ENCODE measurements around the gene NFATC1. TPM values are rescaled to one million over a fixed set of nuclear protein-coding genes. Genes with fewer than 3 reads are reported as not detected.

NFATC1 gene
- total RNA-seq, 4 donors from 2014 or later: 13.1 to 21.3 (median 16.2) TPM

DNA sequence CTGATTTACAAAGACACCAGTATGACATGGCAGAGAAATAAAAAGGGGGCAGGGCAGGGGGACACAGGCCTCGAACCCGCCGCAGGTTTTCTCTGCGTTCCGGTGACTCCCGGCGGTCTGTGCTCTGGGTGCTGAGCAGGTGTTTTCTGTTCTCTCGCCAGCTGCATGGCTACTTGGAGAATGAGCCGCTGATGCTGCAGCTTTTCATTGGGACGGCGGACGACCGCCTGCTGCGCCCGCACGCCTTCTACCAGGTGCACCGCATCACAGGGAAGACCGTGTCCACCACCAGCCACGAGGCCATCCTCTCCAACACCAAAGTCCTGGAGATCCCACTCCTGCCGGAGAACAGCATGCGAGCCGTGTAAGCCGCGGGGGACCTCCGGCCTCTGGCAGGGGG lies 52.9 kb downstream of the NFATC1 start:
- H3K27ac ChIP-seq: no peak overlapping the region
- H3K4me3 ChIP-seq: no peak overlapping the region
- H3K4me1 ChIP-seq: peaks cover 0 to 32% (median 8%) of the 10 kb centered on the region in 3 donors
- TF ChIP-seq EP300 (IDR thresholded peaks at IDR 0.05) (no peak), POLR2A (IDR thresholded peaks at IDR 0.05) (no peak), POLR2AphosphoS5 (IDR thresholded peaks at IDR 0.05) (no peak)
- TF ChIP-seq, protein P1, sequence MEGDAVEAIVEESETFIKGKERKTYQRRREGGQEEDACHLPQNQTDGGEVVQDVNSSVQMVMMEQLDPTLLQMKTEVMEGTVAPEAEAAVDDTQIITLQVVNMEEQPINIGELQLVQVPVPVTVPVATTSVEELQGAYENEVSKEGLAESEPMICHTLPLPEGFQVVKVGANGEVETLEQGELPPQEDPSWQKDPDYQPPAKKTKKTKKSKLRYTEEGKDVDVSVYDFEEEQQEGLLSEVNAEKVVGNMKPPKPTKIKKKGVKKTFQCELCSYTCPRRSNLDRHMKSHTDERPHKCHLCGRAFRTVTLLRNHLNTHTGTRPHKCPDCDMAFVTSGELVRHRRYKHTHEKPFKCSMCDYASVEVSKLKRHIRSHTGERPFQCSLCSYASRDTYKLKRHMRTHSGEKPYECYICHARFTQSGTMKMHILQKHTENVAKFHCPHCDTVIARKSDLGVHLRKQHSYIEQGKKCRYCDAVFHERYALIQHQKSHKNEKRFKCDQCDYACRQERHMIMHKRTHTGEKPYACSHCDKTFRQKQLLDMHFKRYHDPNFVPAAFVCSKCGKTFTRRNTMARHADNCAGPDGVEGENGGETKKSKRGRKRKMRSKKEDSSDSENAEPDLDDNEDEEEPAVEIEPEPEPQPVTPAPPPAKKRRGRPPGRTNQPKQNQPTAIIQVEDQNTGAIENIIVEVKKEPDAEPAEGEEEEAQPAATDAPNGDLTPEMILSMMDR (IDR thresholded peaks at IDR 0.05): no peak
- no peaks in the 10 kb centered on the region for H3K27me3 ChIP-seq
- 95 to 96% methylated on average over 4 to 8 of the region's 25 CpGs for WGBS, 2 donors (ENCODE audit: low coverage in 1 of 2)
- H3K36me3 ChIP-seq: peaks cover 0 to 58% of the 10 kb centered on the region in 2 donors
- no peaks in the 10 kb centered on the region for H3K9me3 ChIP-seq
- ATAC-seq: no peak

DNA sequence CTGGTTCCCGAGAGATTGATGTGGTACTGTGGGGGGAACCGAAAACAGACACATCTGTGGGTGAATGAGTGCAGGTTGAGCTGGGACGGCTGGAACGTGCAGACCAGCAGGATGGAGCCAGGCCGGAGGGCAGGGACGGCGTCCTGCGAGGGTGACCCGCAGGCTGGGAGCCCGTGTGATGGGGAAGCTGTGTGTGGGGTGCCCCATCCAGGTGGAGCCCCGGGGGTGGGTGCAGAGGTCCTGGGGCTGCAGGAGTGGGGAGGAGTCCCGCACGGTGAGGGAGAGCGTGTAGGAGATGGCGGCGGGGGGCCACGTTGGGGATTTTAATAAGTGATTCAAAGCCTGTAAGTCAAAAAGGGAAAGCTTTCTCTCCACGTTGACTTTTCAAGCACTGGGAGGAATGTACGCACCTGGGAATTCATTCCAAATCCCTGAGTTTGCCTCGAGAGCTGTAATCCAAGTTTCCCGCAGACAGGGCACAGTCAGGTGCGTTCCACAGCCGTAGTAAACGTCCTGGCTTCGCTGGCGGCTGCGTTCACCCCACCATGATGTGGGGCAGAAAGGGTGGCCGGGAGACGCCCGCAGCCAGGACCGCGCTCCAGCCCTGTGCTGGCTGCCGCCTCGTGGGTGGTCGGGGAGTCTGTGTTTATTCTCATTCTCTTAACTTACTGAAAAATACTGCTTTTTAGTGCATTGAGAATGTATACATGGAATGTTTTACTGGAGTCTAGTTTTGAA lies 54.0 kb downstream of the NFATC1 start:
- no peak for ATAC-seq
- 89 to 93% methylated on average over 14 to 32 of the region's 35 CpGs for WGBS, 2 donors (ENCODE audit: low coverage in 1 of 2)

DNA sequence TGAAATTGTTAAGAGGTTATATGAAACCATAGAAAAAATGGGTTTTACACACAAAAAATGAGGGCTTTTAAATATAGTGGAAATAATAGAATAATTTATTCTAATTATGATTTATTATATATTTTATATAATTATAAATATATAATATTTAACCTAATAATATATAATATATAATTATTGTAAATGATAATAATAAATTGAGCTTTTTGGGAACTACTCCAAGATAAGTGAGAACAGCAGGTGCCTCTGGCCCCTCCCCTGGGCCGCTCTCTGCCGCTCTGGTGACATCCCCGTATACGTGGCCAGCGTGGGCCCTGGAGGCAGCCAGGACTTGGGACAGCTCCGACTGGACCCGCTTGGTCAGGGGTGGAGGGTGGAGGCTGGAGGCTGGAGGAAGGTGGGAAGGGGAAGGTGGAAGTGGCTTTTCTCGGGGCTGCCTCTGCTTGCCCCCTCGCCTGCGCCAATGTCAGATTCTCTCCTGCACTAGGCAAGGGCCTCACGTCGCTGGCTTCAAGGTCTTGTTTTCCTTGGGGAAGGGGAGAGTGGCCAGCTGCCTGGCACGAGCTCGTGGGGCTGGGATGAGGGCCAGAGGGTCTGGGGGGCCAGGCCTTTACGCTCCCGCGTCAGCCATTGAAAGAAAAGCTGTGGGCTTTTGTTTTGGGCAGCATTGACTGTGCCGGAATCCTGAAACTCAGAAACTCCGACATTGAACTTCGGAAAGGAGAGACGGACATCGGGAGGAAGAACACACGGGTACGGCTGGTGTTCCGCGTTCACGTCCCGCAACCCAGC lies 54.8 kb downstream of the NFATC1 start:
- Histone ChIP-seq H3K4me1 (peaks cover 0 to 29% (median 6%) of the 10 kb centered on the region in 3 donors), H3K4me3 (no peak overlapping the region), H3K27ac (no peak overlapping the region), H3K27me3 (no peaks in the 10 kb centered on the region), H3K9me3 (no peaks in the 10 kb centered on the region), H3K36me3 (peaks cover 0 to 74% of the 10 kb centered on the region in 2 donors)
- WGBS, 2 donors (ENCODE audit: low coverage in 1 of 2): 84 to 87% methylated on average over 11 to 14 of the region's 28 CpGs
- TF ChIP-seq POLR2A (IDR thresholded peaks at IDR 0.05): no peak
- TF ChIP-seq, protein P1 (IDR thresholded peaks at IDR 0.05): no peak
- TF ChIP-seq POLR2AphosphoS5 (IDR thresholded peaks at IDR 0.05): no peak
- no peak for TF ChIP-seq EP300 (IDR thresholded peaks at IDR 0.05)
- no peak for ATAC-seq

More for the DNA sequence above, 54.0 kb downstream of the NFATC1 start:
- Histone ChIP-seq H3K4me3 (no peak overlapping the region), H3K27me3 (no peaks in the 10 kb centered on the region), H3K4me1 (peaks cover 0 to 36% (median 11%) of the 10 kb centered on the region in 3 donors), H3K27ac (no peak overlapping the region), H3K9me3 (no peaks in the 10 kb centered on the region), H3K36me3 (peaks cover 0 to 66% of the 10 kb centered on the region in 2 donors)
- TF ChIP-seq POLR2AphosphoS5 (IDR thresholded peaks at IDR 0.05) (no peak), POLR2A (IDR thresholded peaks at IDR 0.05) (no peak), EP300 (IDR thresholded peaks at IDR 0.05) (no peak)
- TF ChIP-seq, protein P1 (IDR thresholded peaks at IDR 0.05): no peak

DNA sequence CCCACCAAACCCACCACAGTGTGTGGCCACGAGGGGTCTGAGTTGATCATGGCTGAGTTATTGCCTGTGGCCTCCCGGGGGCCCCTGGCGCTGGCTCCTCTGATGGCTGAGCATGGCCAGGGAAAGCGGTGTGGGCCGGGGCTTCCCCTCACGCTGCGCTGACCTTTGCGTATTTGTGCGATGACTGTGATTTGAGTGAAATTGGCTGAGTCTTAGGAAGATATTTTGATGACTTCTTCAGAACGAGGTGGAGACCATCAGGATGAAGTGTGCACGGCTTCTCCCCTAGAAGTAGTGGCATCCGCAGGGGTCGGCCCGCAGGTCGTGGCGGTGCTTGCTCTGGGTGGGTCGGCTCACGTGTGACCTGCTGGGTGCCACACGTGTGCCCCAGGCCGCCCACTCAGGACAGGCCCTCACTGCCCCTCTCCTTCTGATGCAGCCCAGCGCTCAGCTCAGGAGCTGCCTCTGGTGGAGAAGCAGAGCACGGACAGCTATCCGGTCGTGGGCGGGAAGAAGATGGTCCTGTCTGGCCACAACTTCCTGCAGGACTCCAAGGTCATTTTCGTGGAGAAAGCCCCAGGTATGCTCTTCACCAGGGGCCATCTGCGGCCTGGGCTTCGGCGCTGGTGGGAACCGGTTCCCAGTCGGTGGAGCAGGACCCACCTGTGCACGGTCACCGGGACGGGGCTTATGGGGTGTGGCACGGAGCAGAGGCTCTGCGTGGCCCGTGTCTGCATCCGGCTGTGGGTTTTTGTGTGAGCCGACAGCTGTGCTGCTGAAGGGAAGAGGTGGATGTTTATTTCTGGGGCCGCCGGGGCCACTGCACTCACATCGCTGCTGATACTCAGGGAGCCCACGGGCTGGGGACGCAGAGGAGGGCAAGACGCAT lies 55.8 kb downstream of the NFATC1 start:
- Histone ChIP-seq H3K27ac (no peak overlapping the region), H3K9me3 (no peaks in the 10 kb centered on the region), H3K36me3 (peaks cover 0 to 84% of the 10 kb centered on the region in 2 donors), H3K4me1 (peaks cover 0 to 19% (median 3%) of the 10 kb centered on the region in 3 donors), H3K4me3 (no peak overlapping the region), H3K27me3 (no peaks in the 10 kb centered on the region)
- WGBS, 2 donors (ENCODE audit: low coverage in 1 of 2): 40 to 80% methylated on average over 2 to 3 of the region's 45 CpGs
- no peak for TF ChIP-seq POLR2AphosphoS5 (IDR thresholded peaks at IDR 0.05)
- TF ChIP-seq POLR2A (IDR thresholded peaks at IDR 0.05): no peak
- no peak for TF ChIP-seq EP300 (IDR thresholded peaks at IDR 0.05)
- TF ChIP-seq, protein P1 (IDR thresholded peaks at IDR 0.05): no peak
- ATAC-seq: no peak
